ENCODE data around the gene NAALADL2. TPM values are rescaled to one million over a fixed set of nuclear protein-coding genes. Genes with fewer than 3 reads are reported as not detected.

The NAALADL2 gene
- total RNA-seq, 2 donors from 2014 or later: 8.5 to 24.3 TPM

DNA sequence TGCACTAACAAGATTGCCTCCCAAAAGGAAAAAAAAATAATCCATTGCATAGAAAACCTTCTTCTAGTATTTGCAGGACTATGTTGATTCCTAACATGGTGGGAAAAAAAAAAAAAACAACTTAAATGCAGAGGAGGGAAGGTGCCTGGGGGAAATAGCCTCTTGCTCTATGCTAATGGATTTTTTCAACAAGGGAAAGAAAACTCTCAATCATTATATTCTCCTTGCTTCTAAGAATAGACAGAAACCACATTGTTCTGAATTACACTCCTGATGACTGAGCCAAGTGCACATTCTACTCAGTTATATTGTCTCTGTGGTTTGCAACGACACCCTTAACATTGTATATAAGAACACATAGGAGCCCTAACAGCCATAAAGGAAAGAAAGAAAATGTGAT, 760.2 kb downstream of the NAALADL2 start:
- no peaks in the 10 kb centered on the region for H3K36me3 ChIP-seq
- no peak overlapping the region for H3K9ac ChIP-seq (ENCODE audit: low read depth in 2 of 2, low read length in 2 of 2)
- H3K4me3 ChIP-seq: no peak overlapping the region
- TF ChIP-seq, protein P1, sequence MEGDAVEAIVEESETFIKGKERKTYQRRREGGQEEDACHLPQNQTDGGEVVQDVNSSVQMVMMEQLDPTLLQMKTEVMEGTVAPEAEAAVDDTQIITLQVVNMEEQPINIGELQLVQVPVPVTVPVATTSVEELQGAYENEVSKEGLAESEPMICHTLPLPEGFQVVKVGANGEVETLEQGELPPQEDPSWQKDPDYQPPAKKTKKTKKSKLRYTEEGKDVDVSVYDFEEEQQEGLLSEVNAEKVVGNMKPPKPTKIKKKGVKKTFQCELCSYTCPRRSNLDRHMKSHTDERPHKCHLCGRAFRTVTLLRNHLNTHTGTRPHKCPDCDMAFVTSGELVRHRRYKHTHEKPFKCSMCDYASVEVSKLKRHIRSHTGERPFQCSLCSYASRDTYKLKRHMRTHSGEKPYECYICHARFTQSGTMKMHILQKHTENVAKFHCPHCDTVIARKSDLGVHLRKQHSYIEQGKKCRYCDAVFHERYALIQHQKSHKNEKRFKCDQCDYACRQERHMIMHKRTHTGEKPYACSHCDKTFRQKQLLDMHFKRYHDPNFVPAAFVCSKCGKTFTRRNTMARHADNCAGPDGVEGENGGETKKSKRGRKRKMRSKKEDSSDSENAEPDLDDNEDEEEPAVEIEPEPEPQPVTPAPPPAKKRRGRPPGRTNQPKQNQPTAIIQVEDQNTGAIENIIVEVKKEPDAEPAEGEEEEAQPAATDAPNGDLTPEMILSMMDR (IDR thresholded peaks at IDR 0.05): no peak
- no peak for DNase-seq
- no peaks in the 10 kb centered on the region for H3K27me3 ChIP-seq
- no peaks in the 10 kb centered on the region for H3K4me1 ChIP-seq
- intact Hi-C loops (cut with DNase I): no loop called here
- H3K27ac ChIP-seq: no peak overlapping the region
- H3K9me3 ChIP-seq: no peaks in the 10 kb centered on the region

DNA sequence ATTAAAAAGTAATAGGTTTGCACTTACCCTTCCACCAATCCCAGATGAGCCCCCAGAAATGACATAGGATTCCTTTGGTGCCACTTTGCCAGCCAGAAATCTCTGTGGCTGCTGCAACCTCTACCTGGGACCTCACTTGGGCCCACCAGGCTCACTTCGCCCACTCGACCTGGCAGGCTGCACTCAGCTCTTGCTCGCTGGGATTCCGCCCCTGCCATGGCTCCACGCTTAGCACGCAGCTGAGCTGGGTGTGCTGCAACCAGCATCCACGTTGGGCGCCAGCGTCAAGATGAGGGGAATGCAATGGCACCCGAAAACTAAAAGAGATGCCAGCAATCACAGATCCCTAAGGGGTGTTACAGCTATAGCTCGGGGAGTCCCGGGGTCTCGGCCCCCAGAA, 761.0 kb downstream of the NAALADL2 start:
- H3K9me3 ChIP-seq: no peaks in the 10 kb centered on the region
- H3K27me3 ChIP-seq: no peaks in the 10 kb centered on the region
- no peak overlapping the region for H3K4me3 ChIP-seq
- H3K36me3 ChIP-seq: no peaks in the 10 kb centered on the region
- TF ChIP-seq, protein P1 (IDR thresholded peaks at IDR 0.05): no peak
- no peak overlapping the region for H3K27ac ChIP-seq
- no peaks in the 10 kb centered on the region for H3K4me1 ChIP-seq
- DNase-seq: no peak
- intact Hi-C loops (cut with DNase I): no loop called here
- no peak overlapping the region for H3K9ac ChIP-seq (ENCODE audit: low read depth in 2 of 2, low read length in 2 of 2)

DNA sequence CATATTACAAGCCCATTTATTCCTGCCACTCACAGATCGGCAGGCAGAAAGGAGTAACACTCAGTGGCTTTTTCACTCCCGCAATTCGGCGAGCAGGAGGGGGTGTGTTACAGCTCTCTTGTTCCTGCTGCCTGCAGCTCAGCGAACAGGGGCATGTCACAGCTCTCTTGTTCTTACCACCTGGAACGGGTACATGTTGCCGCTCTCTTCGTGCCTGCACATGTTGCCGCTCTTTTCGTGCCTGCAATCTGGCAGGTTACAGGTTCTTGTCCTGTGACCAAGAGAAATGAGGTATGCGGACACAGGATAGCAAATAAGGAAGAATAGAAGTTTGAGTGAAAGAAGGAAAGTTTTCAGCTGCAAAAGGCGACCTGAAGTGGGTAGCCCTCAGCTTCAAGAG, 761.4 kb downstream of the NAALADL2 start:
- Histone ChIP-seq H3K4me3 (no peak overlapping the region), H3K9me3 (no peaks in the 10 kb centered on the region), H3K36me3 (no peaks in the 10 kb centered on the region), H3K4me1 (no peaks in the 10 kb centered on the region), H3K9ac (ENCODE audit: low read depth in 2 of 2, low read length in 2 of 2) (no peak overlapping the region), H3K27me3 (no peaks in the 10 kb centered on the region), H3K27ac (no peak overlapping the region)
- TF ChIP-seq, protein P1 (IDR thresholded peaks at IDR 0.05): no peak
- DNase-seq: no peak
- intact Hi-C loops (cut with DNase I): no loop called here

DNA sequence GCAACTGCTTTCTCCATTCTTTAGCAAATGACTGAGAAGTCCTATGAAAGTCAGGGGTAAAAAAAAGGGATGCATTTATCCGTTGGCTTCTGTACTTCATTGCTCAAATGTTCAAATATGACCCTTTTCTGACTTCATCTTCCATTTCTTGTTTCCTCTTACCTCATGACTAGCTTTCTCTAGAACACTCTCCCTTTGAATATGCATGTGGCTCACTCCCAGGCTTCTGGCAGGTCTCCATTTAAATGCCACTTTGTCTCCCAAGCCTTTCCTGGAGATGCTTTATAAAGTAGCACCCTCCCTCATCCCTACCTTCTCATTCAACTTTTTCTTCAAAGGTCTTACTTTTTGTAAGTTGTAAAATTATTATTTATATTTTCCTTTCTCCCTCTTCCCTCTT, 781.8 kb downstream of the NAALADL2 start:
- H3K9me3 ChIP-seq: no peaks in the 10 kb centered on the region
- no peaks in the 10 kb centered on the region for H3K36me3 ChIP-seq
- H3K4me1 ChIP-seq: no peaks in the 10 kb centered on the region
- no peak overlapping the region for H3K9ac ChIP-seq (ENCODE audit: low read depth in 2 of 2, low read length in 2 of 2)
- no peak for DNase-seq
- no peaks in the 10 kb centered on the region for H3K27me3 ChIP-seq
- no peak overlapping the region for H3K27ac ChIP-seq
- H3K4me3 ChIP-seq: no peak overlapping the region
- TF ChIP-seq, protein P1 (IDR thresholded peaks at IDR 0.05): no peak
- intact Hi-C loops (cut with DNase I): no loop called here

DNA sequence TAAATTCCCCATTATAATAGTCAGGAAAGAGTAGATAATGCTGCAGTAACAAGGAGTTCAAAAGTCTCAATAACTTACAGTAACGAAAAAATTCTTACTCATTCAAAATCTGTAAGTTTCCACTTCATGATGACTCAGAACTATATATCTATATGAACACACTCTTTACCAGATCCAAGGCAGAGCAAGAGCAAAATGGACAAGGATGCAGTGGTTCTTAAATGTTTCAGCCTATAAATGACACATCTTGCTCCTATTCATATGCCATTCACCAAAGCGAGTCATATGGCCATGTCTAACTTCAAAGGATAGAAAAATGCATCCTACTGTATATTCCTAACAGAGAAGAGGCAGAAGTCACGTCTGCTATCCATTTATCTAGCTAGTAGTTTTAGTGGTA, 787.7 kb downstream of the NAALADL2 start:
- H3K4me3 ChIP-seq: no peak overlapping the region

More for the DNA sequence above, 787.7 kb downstream of the NAALADL2 start:
- intact Hi-C loops (cut with DNase I): no loop called here
- H3K9me3 ChIP-seq: no peaks in the 10 kb centered on the region
- TF ChIP-seq, protein P1 (IDR thresholded peaks at IDR 0.05): no peak
- H3K27me3 ChIP-seq: no peaks in the 10 kb centered on the region
- no peaks in the 10 kb centered on the region for H3K4me1 ChIP-seq
- DNase-seq: no peak
- no peaks in the 10 kb centered on the region for H3K36me3 ChIP-seq
- no peak overlapping the region for H3K9ac ChIP-seq (ENCODE audit: low read depth in 2 of 2, low read length in 2 of 2)
- H3K27ac ChIP-seq: no peak overlapping the region
